ENCODE results near the gene TRPT1. TPM values are rescaled to one million over a fixed set of nuclear protein-coding genes. Genes with fewer than 3 reads are reported as not detected.

The TRPT1 gene, protein sequence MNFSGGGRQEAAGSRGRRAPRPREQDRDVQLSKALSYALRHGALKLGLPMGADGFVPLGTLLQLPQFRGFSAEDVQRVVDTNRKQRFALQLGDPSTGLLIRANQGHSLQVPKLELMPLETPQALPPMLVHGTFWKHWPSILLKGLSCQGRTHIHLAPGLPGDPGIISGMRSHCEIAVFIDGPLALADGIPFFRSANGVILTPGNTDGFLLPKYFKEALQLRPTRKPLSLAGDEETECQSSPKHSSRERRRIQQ
- total RNA-seq (2014; rRNA removed; shearing (Covaris generic); ENCODE audit: low replicate concordance) = 24.6 and 26.3 TPM in 2 replicates

GRCh38 chr11:64225608-64226506, at the start of gene TRPT1, which contains the start of gene NUDT22:
Gene TRPT1 (minus strand): TSS chr11:64226186. CDS start chr11:64225860, 326 bp downstream.
Gene NUDT22 (plus strand): TSS chr11:64226274. CDS start chr11:64226653, 379 bp downstream.
- H3K9me3 ChIP-seq = no peaks in the 10 kb centered on the region
- H3K36me3 ChIP-seq = peaks cover 8% of the 10 kb centered on the region
- DNase-seq = peak; percentile 80
- H3K4me3 ChIP-seq = peak within 1 kb of the TSS; percentile 90
- no peaks in the 10 kb centered on the region for H3K27me3 ChIP-seq

DNA sequence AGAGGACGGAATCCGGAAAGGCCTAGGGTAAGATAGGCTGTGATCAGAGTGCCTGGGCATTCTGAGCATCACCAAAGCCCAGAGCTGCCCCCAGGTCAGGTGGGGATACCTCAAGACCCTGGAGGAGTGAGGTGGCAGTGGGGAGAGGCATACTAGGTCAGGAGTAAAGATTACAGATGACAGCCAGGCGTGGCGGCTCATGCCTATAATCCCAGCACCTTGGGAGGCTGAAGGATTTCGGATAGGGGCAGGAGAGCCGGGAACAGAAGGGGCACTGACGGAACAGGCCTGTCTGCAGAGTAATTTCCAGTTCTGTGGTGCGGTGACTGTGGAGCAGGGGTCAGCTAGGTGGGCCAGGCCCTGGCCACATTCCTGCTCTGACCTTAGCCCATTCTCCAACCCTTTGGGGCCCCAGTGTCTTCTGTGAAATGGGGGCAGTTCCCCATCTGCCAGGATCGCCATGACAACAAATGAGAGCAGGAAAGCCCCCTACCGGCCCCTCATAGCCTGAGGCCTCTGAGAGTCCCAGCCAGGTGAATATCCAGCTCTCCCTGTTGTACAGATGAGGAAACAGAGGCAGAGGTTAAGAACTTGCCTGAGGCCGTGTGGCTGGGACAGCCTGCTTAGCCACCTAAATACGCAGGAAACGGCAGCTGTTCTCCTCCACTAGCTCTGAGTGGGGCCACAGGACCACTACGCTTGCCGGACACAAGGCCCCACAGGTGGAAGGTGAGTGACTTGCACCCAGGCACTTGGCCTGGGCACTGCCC, 49.2 kb upstream of the TRPT1 start:
- no peak for DNase-seq
- Histone ChIP-seq H3K4me3 (no peak overlapping the region), H3K36me3 (peaks cover 23% of the 10 kb centered on the region), H3K9me3 (no peaks in the 10 kb centered on the region), H3K27me3 (no peaks in the 10 kb centered on the region)

GRCh38 chr11:64269540-64270220, 43.7 kb upstream of the TRPT1 start:
- Histone ChIP-seq H3K36me3 (peaks cover 10% of the 10 kb centered on the region), H3K9me3 (no peaks in the 10 kb centered on the region), H3K27me3 (no peaks in the 10 kb centered on the region), H3K4me3 (peak overlapping the region; percentile 60)
- peak; percentile 99 for DNase-seq

DNA sequence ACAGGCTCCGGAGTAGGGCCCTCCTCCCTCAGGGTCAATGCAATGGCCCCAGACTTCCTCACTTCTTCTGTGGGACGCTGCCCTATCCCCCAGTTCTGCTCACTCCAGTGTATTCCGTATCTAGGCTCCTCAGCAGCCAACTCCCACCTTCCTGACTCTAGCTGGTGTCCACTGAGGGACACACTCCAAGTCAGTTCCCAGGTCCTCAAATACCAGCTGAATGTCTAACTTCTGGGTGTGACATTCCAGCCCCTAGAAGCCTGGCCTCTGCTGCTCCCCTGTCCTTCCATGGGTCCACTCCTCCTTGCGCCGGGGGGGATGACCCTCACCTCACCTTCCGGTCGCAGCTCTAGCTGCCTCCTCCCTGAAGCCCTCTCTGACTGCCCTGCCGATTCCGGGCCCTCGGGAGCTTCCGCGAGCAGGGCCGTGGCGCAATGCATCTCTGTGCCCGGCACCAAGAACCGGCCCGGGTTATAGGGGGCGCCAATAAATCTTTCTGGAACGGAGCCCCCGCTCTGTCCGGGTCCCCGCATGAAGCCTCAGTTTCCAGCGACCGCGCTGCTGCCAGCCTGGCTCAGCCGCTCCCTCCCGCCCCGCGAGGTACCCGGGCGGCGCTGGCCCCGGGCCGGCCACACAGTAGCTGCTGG, 43.0 kb upstream of the TRPT1 start:
- Histone ChIP-seq H3K27me3 (no peaks in the 10 kb centered on the region), H3K36me3 (peaks cover 10% of the 10 kb centered on the region), H3K4me3 (peak overlapping the region; percentile 60), H3K9me3 (no peaks in the 10 kb centered on the region)
- peak; percentile 74 for DNase-seq

DNA sequence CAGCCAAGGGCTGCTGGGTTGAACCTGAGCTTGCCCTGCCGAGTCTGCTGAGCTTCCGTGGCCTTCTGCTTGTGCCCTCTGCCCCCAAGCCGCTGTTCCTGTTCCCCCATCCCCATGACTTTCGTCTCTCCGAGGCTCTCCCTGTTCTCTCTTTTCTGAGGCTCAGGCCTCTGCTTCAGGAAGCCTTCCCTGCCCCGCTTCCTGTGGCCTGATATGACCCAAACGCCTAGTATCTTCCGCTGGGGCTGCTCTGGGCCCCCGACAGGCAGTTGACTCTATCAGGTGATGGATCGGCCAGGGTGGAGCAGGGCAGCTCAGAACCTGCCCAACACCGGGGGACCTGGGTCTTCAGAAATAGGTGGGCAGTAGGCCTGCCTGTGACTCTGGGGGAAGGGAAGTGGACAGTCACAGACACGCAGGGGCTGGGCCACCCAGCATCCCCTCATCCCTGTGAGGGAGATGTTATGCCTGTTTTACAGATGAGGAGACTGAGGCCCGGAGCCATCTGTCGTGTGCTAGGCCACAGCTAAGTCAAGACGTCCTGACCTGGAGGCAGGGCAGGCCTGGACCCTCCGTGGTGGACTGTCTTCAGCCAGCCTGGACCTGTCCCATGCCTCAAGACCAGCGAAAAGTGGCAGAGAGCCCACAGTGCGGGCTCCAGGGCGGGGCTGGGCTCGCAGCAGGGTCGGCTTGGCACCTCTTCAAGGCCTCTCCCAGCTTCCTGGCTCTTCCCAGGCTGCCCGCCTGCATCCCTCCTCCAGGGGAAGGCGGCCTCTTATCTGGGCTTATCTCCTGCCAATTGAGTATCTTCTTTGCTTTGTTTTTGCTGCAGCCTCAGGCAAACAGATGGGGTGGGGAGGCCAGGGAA, 42.3 kb upstream of the TRPT1 start:
- Histone ChIP-seq H3K27me3 (no peaks in the 10 kb centered on the region), H3K4me3 (peak overlapping the region; percentile 60), H3K9me3 (no peaks in the 10 kb centered on the region), H3K36me3 (peaks cover 11% of the 10 kb centered on the region)
- DNase-seq = peak; percentile 60

DNA sequence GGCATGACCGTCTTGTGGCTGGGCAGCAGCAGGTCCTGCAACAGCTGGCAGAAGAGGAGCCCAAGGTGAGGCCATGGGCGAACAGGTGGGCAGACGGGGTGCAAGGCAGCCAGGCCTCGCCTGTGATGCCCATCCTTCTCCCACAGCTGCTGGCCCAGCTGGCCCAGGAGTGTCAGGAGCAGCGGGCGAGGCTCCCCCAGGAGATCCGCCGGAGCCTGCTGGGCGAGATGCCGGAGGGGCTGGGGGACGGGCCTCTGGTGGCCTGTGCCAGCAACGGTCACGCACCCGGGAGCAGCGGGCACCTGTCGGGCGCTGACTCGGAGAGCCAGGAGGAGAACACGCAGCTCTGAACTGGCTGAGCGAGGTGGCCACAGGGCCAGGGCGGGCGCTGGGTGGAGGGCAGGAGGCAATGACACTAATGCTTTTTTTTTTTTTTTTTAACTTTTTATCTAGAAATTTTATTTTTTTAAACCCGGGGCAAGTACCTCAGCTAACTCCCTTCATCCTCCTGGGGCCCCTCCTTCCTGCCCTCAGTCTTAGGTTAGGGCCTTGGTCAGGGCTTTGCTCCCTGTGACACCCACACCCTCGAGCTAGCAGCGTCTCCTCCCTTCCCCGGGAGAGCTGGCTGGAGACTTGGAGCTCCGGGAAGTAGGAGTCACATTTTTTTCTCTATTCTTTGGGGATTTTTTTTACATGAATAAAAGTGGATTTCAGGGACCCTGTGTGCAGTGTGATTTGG, 41.4 kb upstream of the TRPT1 start:
- Histone ChIP-seq H3K4me3 (no peak overlapping the region), H3K27me3 (no peaks in the 10 kb centered on the region), H3K36me3 (peaks cover 17% of the 10 kb centered on the region), H3K9me3 (no peaks in the 10 kb centered on the region)
- no peak for DNase-seq

DNA sequence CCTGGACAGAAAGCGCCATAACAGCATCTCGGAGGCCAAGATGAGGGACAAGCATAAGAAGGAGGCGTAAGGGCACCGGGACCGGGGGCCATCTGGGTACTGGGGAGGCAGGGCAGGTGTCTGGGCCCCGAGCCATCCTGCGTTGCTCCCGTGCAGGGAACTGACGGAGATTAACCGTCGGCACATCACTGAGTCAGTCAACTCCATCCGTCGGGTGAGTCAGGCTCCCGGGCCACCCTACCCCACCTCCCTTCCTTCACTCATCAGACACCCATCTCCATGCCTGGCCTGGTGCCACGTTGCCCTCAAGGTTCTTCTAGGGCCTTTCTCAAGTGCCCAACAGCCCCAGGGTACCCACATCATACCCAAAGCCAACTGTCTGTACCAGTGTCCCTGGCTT, 40.4 kb upstream of the TRPT1 start:
- peaks cover 15% of the 10 kb centered on the region for H3K36me3 ChIP-seq
- H3K9me3 ChIP-seq = no peaks in the 10 kb centered on the region
- no peaks in the 10 kb centered on the region for H3K27me3 ChIP-seq
- DNase-seq = no peak
- H3K4me3 ChIP-seq = no peak overlapping the region

DNA sequence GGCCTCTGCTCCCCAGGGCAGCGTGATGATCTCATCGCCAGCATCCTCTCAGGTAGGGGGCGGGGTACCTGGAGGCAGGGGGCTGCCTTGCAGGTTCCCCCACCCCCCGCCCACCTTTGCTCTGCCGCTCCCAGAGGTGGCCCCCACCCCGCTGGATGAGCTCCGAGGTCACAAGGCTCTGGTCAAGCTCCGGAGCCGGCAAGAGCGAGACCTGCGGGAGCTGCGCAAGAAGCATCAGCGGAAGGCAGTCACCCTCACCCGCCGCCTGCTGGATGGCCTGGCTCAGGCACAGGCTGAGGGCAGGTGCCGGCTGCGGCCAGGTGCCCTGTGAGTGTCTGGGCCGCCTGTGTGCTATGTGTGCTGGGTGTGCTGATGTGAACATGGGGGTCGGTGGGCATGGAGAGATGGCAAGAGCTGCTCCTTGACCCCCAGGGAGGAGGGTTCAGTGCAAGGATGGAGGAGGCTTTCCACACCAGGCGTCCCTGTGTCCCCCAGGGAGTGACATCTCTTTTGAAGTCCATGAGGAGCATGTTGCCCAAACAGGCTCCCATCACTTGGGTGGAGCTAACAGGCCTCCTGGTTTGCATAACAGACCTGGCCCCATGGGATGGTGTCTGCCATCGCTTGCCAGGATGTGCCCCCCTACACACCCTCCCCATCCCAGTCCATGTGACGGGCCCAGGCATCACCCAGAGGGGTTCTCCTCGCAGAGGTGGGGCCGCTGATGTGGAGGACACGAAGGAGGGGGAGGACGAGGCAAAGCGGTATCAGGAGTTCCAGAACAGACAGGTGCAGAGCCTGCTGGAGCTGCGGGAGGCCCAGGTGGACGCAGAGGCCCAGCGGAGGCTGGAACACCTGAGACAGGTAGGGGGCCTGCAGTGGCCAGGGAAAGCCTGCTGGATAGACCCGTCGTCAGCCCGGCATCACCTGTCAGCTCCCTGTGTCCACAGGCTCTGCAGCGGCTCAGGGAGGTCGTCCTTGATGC, 39.5 kb upstream of the TRPT1 start:
- H3K27me3 ChIP-seq = no peaks in the 10 kb centered on the region
- no peak overlapping the region for H3K4me3 ChIP-seq
- no peak for DNase-seq
- H3K36me3 ChIP-seq = peaks cover 14% of the 10 kb centered on the region
- H3K9me3 ChIP-seq = no peaks in the 10 kb centered on the region

- Histone ChIP-seq H3K36me3 (peaks cover 22% of the 10 kb centered on the region), H3K9me3 (no peaks in the 10 kb centered on the region), H3K27me3 (no peaks in the 10 kb centered on the region), H3K4me3 (no peak overlapping the region)
- no peak for DNase-seq
Measured at GRCh38 chr11:64264371-64264852, 38.4 kb upstream of the TRPT1 start.

- Histone ChIP-seq H3K36me3 (peaks cover 25% of the 10 kb centered on the region), H3K9me3 (no peaks in the 10 kb centered on the region), H3K27me3 (no peaks in the 10 kb centered on the region), H3K4me3 (no peak overlapping the region)
- DNase-seq = no peak
Measured at GRCh38 chr11:64263947-64264317, 37.9 kb upstream of the TRPT1 start.

DNA sequence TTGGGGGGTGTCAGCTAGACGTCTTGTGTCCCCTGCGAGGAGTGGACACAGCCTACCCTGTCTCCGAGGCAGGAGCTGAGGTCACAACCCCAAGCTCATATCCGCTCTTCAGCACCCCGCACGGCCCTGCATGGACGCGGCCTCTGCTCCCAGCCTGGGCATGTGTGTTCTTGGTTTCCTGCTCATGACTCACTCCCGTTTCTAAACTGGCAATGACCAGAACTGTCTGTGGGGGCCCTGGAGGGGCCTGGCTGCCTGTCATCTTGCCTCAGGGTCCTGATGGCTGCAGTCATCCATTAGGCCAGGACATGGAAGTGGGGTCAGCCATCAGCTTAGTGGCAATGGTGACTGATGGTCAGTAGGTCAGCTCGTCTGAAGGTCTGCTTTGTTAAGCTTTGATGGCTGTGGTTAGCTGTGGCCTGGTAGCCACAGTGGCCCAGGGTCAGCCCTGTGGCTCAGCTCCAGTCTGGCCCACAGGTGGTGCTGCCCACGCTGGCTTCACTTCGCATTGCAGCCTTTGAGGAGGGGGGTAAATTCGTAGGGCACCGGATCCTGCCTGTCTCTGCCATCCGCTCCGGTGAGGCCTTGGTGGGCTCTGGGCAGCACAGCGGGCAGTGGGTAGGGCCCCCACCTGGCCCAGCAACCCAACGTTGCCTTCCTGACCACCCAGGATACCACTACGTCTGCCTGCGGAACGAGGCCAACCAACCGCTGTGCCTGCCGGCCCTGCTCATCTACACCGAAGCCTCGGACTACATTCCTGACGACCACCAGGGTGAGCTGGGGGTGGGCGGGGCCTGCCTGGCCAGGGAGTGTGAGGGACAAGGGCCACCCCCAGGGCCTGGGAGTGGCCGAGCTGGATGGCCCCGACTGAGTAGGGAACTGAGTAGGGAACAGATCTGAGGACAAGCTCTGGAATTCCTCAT, 37.3 kb upstream of the TRPT1 start:
- Histone ChIP-seq H3K36me3 (peaks cover 31% of the 10 kb centered on the region), H3K4me3 (no peak overlapping the region), H3K27me3 (no peaks in the 10 kb centered on the region), H3K9me3 (no peaks in the 10 kb centered on the region)
- no peak for DNase-seq

GRCh38 chr11:64262271-64263002, 36.5 kb upstream of the TRPT1 start:
- Histone ChIP-seq H3K27me3 (no peaks in the 10 kb centered on the region), H3K4me3 (no peak overlapping the region), H3K9me3 (no peaks in the 10 kb centered on the region), H3K36me3 (peaks cover 33% of the 10 kb centered on the region)
- no peak for DNase-seq

Data from MG63 (cell line).